Osteocyte (in vitro differentiated cells): ENCODE measurements around the gene SOCS3. TPM values are rescaled to one million over a fixed set of nuclear protein-coding genes. Genes with fewer than 3 reads are reported as not detected.
A peak's percentile ranks its signal among the peaks of the same experiment; 100 is the strongest.

Experiments
- DNase-seq: peaks from one replicate; pipeline ENCODE4 v3.0.0; 2021; ENCODE audit warnings: mixed read lengths; ENCODE audit not compliant: unreplicated experiment; ENCODE audit errors: extremely low spot score
- H3K27ac Mint-ChIP-seq: one replicate; pipeline ENCODE4 v1.8.0; 2021; ENCODE audit warnings: mild to moderate bottlenecking, mixed read lengths; ENCODE audit not compliant: unreplicated experiment
- H3K27me3 Mint-ChIP-seq: one replicate; pipeline ENCODE4 v1.8.0; 2021; ENCODE audit warnings: mixed read lengths; ENCODE audit not compliant: unreplicated experiment
- H3K36me3 Mint-ChIP-seq: one replicate; pipeline ENCODE4 v1.8.0; 2021; ENCODE audit warnings: mixed read lengths; ENCODE audit not compliant: unreplicated experiment
- H3K4me1 Mint-ChIP-seq: one replicate; pipeline ENCODE4 v1.8.0; 2021; ENCODE audit warnings: mixed read lengths; ENCODE audit not compliant: unreplicated experiment
- H3K4me3 Mint-ChIP-seq: one replicate; pipeline ENCODE4 v1.8.0; 2021; ENCODE audit warnings: mild to moderate bottlenecking, moderate library complexity, mixed read lengths; ENCODE audit not compliant: unreplicated experiment
- H3K9me3 Mint-ChIP-seq: one replicate; pipeline ENCODE4 v1.8.0; 2021; ENCODE audit warnings: mixed read lengths; ENCODE audit not compliant: unreplicated experiment
- total RNA-seq: library from RNA; stranded (reverse); gene quantifications from 2 replicates; pipeline ENCODE4 v1.2.1, GENCODE V29; 2021
- TF ChIP-seq, protein P1 (sequence below): fragments of 200-600 bp; sonication (generic); IDR thresholded peaks from 2 replicates; pipeline ENCODE4 v1.5.0; 2021; ENCODE audit warnings: antibody characterized with exemption, mild to moderate bottlenecking, moderate library complexity

The SOCS3 gene
- total RNA-seq, 1 donor from 2014 or later: 86.4 TPM

DNA sequence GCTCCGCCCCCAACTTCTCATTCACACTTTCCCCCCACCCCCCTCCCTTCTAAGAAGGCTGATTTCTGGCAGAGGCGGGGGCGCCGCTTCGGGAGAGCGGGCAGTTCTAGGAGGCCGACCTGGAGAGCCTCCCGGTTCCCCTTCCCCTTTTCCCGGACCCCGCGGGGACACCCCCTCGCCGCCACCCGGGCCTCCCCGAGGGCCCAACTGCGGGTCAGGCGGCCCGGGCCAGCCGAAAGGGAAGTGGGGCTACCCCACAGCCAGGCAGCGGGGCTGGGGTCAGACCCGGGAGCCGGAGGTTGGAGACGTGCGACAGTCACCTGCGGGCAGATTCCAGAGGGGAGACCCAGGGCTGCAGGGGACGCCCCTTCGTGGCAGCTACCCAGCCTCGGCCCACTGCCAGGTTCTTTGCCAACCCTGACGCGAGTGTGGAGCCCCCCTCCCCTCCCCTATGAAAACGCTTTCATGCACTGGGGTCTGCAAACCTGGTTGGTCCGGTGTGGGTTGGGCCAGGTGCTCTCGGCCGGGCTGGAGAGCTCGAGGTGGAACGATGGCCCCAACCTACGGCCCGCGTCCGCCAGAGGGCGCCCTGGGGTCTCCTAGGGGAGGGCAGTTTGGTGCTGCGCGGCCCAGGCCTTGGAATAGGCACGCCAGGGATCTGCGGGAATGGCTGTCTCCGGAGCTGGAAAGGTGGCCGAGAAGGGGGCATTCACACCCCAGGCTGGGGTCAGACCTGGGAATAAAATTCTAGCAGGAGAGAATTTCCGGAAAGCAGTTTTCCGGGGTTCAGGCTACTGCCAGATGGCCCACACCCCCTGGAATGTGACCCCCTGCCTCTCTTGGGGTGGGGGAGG, 721 bp upstream of the SOCS3 start:
- Mint-ChIP-seq H3K4me3 (peak overlapping the region; percentile 80), H3K27me3 (no peaks in the 10 kb centered on the region), H3K27ac (peak overlapping the region; percentile 86), H3K9me3 (no peaks in the 10 kb centered on the region), H3K4me1 (peaks cover 56% of the 10 kb centered on the region), H3K36me3 (peaks cover 26% of the 10 kb centered on the region)
- TF ChIP-seq, protein P1, sequence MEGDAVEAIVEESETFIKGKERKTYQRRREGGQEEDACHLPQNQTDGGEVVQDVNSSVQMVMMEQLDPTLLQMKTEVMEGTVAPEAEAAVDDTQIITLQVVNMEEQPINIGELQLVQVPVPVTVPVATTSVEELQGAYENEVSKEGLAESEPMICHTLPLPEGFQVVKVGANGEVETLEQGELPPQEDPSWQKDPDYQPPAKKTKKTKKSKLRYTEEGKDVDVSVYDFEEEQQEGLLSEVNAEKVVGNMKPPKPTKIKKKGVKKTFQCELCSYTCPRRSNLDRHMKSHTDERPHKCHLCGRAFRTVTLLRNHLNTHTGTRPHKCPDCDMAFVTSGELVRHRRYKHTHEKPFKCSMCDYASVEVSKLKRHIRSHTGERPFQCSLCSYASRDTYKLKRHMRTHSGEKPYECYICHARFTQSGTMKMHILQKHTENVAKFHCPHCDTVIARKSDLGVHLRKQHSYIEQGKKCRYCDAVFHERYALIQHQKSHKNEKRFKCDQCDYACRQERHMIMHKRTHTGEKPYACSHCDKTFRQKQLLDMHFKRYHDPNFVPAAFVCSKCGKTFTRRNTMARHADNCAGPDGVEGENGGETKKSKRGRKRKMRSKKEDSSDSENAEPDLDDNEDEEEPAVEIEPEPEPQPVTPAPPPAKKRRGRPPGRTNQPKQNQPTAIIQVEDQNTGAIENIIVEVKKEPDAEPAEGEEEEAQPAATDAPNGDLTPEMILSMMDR: peak; percentile 94
- peak; percentile 98 for DNase-seq

DNA sequence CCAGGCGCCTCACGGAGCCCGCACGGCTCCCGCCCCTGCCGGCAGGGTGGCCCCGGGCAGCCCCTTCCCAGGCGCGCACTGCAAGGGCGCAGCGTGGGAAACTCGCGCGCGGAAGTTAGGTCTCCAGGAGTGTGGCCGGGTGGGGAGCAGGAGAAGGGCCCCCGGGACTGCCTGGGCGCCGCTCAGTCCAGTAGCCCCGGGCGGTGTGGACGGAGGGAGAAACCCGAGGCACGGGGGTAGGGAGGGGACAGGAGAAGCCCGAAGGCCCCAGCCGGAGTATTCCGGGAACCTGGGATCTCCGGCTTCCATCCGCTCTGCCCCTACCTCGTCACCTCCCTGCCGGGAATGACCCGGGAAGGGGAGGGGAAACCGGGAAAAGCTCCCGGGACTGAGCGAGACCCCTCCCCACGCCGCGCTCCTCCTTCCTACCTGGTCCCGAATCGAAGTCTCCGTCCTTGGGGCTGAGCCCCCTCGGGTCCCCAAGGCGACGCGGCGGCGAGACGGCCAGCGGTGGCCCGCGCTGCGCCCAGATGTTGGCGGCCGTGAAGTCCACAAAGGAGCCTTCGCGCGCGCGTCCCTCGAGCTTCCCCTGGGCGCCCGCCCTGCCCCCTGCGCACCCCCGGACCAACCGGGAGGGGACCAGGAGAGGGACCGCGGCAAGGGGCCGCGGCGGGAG, 418 bp downstream of the SOCS3 start:
- Mint-ChIP-seq H3K27me3 (no peaks in the 10 kb centered on the region), H3K4me1 (peaks cover 55% of the 10 kb centered on the region), H3K9me3 (no peaks in the 10 kb centered on the region), H3K36me3 (peaks cover 32% of the 10 kb centered on the region), H3K4me3 (peak overlapping the region; percentile 84), H3K27ac (peak overlapping the region; percentile 79)
- TF ChIP-seq, protein P1: no peak
- peak; percentile 88 for DNase-seq

DNA sequence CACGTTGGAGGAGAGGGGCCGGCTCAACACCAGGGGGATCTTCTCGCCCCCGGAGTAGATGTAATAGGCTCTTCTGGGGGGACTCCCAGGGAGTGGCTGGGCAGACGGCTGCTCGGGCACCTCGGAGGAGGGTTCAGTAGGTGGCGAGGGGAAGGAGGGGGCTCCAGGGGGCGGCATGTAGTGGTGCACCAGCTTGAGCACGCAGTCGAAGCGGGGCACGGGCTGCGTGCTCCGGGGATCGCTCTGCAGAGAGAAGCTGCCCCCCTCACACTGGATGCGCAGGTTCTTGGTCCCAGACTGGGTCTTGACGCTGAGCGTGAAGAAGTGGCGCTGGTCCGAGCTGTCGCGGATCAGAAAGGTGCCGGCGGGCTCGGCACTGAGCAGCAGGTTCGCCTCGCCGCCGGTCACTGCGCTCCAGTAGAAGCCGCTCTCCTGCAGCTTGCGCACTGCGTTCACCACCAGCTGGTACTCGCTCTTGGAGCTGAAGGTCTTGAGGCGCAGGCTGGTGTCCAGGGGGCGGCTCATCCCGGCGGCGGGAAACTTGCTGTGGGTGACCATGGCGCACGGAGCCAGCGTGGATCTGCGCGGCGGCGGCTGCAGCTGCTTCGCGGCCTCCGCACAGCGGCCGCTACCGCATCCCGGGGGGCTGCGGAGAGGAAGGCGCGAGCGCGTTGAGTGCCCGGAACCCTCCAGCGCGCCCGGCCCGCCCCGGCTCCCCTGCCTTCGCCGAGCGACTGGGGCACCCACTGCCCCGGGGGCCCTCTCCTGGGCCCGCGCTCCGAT, 1.1 kb downstream of the SOCS3 start:
- Mint-ChIP-seq H3K27ac (peak overlapping the region; percentile 97), H3K4me1 (peaks cover 57% of the 10 kb centered on the region)
- DNase-seq: no peak

DNA sequence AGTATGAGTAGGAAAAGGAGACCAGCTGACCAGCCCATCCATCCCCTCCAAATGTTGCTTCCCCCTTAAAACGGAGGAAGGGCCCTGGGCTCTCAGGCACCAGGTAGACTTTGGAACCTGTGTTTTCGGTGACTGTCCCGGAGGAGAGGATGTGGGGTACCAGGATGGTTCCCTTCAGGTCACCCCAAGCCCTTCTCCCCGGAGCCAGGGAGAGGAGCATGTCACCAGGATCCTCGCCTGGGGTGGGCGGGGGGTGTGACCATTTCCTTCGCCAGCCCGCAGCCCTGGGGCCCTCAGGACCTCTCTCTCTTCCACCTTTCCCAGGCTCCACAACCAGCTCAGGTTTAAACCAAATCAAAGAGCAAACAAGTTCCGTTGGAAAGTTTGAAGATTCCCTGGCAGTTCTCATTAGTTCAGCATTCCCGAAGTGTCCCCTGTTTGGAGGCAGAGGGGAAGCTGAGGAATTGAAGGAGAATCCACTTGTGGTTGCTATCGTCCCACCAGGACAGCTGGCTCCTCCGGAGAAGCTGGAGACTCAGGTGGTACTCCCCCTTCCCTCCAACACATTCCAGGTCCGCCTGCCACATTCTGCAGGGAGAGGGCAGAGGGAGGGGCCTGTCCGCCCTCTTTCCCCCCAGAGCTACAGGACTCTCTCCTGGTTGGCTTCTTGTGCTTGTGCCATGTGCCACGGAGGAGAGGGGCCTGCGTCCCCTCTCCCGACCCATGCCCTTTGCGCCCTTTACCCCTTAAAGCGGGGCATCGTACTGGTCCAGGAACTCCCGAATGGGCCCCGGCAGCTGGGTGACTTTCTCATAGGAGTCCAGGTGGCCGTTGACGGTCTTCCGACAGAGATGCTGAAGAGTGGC, 2.0 kb downstream of the SOCS3 start:
- Mint-ChIP-seq H3K4me1 (peaks cover 61% of the 10 kb centered on the region), H3K27me3 (no peaks in the 10 kb centered on the region), H3K36me3 (peaks cover 32% of the 10 kb centered on the region), H3K9me3 (no peaks in the 10 kb centered on the region), H3K4me3 (peak overlapping the region; percentile 89), H3K27ac (peak overlapping the region; percentile 97)
- TF ChIP-seq, protein P1: no peak
- no peak for DNase-seq

More for the DNA sequence above, 1.1 kb downstream of the SOCS3 start:
- TF ChIP-seq, protein P1: no peak
- Mint-ChIP-seq H3K27me3 (no peaks in the 10 kb centered on the region), H3K9me3 (no peaks in the 10 kb centered on the region), H3K36me3 (peaks cover 32% of the 10 kb centered on the region), H3K4me3 (peak overlapping the region; percentile 89)
